RWPE1 (cell line): ENCODE measurements around the gene DACH2.

Experiments
- CTCF ChIA-PET: fragments of 350-600 bp; sonication (Branson Sonifier 250); formaldehyde crosslinking; extraction: SDS; loops from one replicate; lab custom pipeline; 2021; lab: Yijun Ruan, JAX
- POLR2A ChIA-PET: fragments of 400-600 bp; formaldehyde crosslinking; extraction: SDS; loops from one replicate; lab custom pipeline; 2020; ENCODE audit warnings: antibody characterized with exemption; ENCODE audit not compliant: low non-redundant PET; lab: Yijun Ruan, JAX
- DNase-seq: peaks from one replicate; pipeline ENCODE4 v3.0.0; 2012; ENCODE audit warnings: low spot score
- H3K27ac ChIP-seq: fragments of 450-650 bp; 2 replicates; pipeline ENCODE4 v1.5.1; 2017
- CTCF ChIP-seq: fragments of 450-650 bp; conservative IDR thresholded peaks from 2 replicates; pipeline ENCODE4 v1.5.1; 2017; ENCODE audit warnings: low read depth, mild to moderate bottlenecking

DACH2 gene

DNA sequence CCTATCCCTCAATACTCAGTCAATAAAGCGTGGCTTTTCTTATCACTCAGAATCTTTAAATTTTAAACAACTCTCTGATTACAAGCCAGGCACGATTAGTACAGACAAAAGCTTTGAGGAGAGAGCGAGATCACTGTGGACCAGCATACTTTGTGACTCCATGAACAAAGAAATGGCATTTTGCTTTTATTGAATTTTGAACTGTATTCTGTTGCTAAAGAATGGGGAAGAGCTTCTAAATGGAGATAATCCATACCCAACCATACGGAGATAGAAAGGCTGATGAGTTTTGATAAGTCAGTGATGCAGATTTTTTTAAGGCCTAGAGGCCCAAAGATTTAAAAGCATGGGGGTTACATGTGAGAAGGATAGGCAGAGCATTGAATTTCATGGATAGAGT is 259.1 kb downstream of the DACH2 start:
- H3K27ac ChIP-seq, result no peak overlapping the region
- TF ChIP-seq CTCF, result no peak
- CTCF ChIA-PET, result no interaction called here
- POLR2A ChIA-PET, result no interaction called here
- DNase-seq, result no peak

GRCh38 chrX:86421771-86422170 is 273.5 kb downstream of the DACH2 start:
- no peak for TF ChIP-seq CTCF
- POLR2A ChIA-PET, result no interaction called here
- CTCF ChIA-PET, result no interaction called here
- DNase-seq, result no peak
- no peak overlapping the region for H3K27ac ChIP-seq

- ChIA-PET POLR2A (no interaction called here), CTCF (no interaction called here)
- DNase-seq, result no peak
- no peak for TF ChIP-seq CTCF
- no peak overlapping the region for H3K27ac ChIP-seq
Observed at GRCh38 chrX:86436116-86436515, 287.9 kb downstream of the DACH2 start.

DNA sequence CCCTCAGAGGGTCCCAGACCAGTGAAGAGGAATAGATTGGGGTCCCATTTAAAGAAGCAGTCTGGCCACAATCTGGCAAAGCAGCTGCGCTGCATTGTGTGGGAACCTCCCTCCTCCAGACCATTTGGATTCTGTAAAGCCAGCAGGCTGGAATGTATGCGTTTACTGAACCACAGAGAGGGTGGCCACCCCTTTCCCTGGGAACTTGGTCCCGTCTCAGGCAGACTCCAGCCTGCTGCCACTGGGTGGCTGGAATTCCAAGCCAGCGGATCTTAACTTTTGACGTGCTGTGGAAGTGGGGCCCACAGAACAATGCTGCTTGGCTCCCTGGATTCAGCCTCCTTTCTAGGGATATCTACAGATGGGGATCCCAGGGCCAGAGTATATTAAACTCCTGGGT is 307.2 kb downstream of the DACH2 start:
- ChIA-PET CTCF (no interaction called here), POLR2A (no interaction called here)
- no peak for TF ChIP-seq CTCF
- H3K27ac ChIP-seq, result no peak overlapping the region
- DNase-seq, result no peak

DNA sequence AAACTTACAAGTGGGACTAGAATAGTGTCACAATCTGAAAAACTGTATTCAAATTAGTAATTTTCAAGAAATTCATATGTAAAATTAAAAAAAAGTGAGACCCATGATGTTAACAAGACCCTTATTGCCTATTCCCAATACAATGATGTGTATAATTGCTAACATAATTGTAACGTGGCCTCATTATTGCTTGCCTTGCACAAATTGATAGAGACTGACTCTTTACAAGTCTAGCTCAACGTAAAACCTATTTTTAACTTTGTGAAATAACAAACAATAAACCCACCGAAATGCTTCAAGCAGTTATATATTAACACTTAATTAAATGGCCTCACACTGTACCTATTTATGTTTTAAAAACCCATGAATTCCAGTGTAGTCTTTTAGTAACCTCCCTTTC is 312.5 kb downstream of the DACH2 start:
- DNase-seq, result no peak
- ChIA-PET POLR2A (no interaction called here), CTCF (no interaction called here)
- TF ChIP-seq CTCF, result no peak
- H3K27ac ChIP-seq, result no peak overlapping the region

GRCh38 chrX:86504297-86504696 is 356.0 kb downstream of the DACH2 start:
- TF ChIP-seq CTCF, result no peak
- no peak for DNase-seq
- H3K27ac ChIP-seq, result no peak overlapping the region
- ChIA-PET CTCF (no interaction called here), POLR2A (no interaction called here)

DNA sequence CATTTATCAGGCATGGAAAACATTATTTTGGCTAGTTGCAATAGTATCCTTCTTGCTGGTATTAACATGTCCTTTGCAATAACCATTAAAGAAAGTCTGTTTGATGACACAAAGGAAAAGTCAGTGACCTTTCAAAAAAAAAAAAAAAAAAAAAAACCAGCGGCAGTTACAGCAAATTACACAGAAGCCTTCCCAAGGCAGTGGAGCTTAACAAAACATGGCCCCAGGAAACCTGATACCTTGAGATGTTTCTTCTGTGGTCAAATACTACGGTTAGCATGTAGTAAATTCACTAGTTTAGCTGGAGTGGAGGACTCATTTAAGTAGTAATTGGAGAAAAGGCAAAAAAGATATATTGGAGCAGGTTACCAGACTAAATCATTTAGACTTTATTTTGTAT is 359.1 kb downstream of the DACH2 start:
- ChIA-PET CTCF (no interaction called here), POLR2A (no interaction called here)
- TF ChIP-seq CTCF, result no peak
- DNase-seq, result no peak
- no peak overlapping the region for H3K27ac ChIP-seq
